Embryonic facial prominence (tissue), 1 donor: ENCODE measurements around the gene TEK.

Source experiments
- DNase-seq: peaks from one replicate; pipeline ENCODE4 v3.0.0-alpha.2; 2016; ENCODE audit errors: extremely low spot score

TEK gene

DNA sequence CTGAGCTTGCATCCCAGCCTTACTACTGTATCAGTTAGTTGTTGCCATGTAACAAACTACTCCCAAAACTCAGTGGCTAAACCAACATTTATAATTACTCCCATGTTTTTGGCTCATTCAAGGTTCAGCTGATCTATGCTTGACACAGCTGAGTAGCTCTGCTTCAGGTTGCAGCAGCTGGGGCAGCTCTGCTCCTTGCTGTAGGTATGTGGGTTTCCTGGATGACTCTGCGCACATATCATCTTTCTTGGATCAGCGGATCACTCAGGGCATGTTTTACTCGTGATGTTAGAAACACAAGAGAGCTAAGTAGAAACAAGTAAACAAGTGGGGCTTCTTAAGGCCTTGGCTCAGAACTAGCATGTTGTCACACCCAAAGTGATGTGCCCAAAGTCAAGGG, 15.1 kb downstream of the TEK start:
- DNase-seq: no peak

DNA sequence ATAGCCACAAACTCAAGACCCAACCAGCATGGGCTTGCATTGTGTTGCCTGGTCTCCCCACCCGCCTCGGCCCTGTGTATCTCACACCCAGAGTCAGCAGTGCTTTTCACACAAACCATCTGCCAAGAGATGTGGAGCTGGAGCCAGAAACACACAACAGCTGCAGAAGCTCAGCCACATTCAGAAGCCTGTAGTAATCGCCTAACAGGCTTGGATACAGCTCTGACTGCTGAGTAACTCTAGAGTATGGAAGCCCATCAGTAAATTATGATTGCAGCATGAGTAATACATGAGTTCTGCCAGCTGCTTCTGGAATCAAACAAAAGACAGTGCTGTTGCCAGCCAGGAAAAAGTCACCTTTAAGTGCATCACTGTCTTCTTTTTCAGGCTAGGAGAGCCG, 16.0 kb downstream of the TEK start:
- no peak for DNase-seq

DNA sequence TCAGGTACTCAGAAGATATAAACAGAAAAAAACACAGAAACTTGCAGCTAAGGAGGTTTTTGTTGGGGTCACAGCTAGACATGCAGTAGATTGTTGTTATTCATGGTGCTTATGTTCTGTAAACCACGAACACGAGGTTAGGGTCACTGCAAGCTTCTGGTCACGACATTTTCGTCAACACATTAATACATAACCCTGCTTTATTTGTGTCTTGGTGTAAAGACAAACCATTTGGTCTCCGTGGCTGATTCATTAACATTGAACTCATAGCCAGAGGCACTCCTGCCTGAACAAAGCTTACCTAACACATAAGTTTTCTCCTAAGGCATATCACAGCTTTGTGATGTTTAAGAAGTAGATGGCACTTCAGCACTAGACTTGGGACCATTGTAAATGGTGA, 16.9 kb downstream of the TEK start:
- no peak for DNase-seq

DNA sequence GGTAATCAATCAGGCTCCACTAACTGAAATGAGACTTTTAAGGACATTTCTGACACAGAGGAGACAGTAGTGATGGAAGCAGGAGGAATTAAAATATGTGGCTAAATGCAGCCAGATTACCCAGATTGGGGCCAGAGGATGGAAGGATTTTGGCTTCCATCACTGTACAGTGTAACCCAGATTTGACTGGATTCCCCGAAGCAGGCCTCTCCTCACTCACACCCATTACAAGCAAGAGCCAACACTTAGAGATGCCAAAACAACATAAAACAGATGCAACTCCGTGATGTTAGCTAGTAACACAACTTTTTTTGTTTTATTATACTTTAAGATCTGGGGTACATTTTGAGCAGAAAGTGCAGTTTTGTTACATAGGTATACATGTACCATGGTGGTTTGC, 17.6 kb downstream of the TEK start:
- DNase-seq: no peak

DNA sequence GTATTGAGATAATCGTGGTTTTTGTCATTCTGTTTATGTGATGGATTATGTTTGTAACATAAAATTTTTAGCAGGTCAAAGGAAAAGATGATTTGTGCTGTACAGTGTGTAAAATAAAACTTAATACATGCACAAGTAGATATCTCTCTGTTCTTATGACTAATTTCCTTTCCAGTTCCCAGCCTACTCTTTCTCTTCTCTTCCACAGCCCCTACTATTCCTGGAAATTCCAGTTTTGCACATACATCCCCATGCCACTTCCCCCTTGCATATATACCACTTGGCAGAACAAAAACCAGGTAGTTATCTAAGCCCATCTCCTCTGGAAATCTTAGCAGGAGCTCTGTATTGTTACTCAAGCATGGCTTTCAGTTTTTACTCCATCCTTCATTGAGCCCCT, 20.2 kb downstream of the TEK start:
- no peak for DNase-seq

DNA sequence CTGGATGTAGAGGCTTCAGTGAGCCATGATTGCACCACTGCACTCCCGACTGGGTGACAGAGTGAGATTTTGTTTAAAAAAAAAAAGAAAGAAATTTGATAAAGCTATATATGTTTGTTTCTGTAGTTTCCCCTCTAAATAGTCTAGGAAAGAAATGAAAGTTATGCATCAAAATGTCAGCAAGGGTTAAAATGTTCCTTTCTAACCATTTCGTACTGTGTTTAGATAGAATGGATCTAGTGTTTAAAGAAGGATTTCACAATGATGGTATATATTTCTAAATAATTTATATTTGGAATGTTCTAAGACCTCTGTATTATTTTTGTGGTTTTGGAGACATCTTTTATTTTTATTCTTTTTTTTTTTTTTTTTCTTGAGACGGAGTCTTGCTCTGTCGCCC, 22.7 kb downstream of the TEK start:
- no peak for DNase-seq

DNA sequence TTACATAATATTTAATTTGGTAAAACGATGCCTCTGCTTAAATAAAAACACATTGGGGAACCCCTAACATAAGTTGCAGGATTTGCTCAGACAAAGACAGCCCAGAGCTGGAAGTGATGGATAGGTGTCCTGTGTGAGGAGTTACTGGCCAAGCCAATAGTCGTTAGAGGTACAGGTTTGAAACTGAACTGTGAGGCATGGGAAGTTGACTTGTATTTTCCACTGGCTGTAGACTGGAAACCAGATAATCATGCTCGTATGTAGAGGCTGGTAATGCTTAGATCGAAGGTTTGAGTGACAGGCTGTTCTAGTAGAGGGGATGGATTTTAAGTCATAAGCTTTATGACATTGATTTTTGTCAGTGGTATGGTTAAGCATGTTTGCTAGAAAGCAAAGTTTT, 24.8 kb downstream of the TEK start:
- DNase-seq: no peak

DNA sequence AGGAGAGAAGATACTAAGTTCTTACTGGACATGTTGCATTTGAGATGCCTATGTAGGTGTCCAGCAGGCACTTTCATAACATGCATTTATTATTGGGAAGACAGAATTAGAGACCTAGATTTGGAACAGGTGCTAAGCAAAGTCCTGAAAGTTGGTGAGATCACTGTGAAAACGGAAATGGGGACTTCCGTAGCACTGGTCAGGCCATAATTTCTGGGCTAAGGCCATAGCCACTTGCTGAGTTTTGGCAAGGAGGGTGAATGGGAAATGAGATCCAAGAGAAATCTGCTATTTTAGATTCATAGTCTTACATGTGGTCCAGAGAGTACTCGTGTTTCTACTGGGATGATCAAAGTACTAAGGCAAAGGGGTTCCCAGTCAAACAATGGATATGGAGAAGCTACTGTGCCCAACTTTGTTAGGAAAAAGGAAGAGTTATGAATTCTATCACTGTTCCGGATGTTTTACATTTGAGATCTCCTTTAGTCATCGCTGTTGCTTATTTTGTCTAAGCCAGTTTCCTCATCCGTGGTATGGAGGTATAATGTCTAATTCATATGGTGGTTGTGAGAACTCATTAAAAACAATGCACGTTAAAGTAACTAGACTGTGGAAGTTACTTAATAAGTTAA, 33.4 kb downstream of the TEK start:
- DNase-seq: no peak

DNA sequence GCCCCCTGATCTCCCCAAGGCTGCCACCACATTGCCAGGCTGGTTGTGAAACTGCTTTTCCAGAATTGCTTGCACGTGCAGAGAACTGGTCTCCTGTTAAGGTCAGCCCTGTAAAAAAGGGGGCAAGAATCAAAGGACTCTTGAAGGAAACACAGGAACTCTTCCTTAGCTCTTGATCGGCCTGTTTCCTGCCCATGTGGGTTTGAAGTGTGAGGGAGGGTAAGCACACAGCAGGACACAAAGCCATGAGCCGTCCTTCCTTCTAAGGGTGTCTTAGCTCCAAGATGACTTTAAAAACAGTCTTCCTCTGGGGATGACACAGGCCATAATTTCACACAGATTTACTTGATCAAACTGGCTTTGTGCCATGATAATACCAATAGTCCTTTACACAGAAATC, 36.1 kb downstream of the TEK start:
- DNase-seq: no peak

DNA sequence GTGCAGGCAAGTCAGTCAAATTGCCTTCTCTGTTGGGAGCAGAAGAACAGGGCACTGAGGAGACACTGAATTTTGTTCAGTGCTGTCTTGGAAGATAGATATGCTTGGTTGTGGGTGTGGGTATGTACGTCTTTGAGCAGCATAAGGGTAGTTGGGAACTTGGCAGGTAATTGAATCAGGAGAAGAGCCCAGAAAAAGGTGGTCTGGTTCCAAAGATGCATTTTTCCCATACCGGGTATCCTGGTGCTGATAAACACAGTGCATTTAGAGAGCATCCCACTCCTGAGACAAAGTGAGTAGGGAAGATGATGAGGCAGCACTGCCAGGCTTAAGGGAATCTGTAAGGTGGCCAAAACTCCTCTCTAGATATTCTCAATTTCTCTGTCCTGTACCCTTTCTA, 40.6 kb downstream of the TEK start:
- no peak for DNase-seq

DNA sequence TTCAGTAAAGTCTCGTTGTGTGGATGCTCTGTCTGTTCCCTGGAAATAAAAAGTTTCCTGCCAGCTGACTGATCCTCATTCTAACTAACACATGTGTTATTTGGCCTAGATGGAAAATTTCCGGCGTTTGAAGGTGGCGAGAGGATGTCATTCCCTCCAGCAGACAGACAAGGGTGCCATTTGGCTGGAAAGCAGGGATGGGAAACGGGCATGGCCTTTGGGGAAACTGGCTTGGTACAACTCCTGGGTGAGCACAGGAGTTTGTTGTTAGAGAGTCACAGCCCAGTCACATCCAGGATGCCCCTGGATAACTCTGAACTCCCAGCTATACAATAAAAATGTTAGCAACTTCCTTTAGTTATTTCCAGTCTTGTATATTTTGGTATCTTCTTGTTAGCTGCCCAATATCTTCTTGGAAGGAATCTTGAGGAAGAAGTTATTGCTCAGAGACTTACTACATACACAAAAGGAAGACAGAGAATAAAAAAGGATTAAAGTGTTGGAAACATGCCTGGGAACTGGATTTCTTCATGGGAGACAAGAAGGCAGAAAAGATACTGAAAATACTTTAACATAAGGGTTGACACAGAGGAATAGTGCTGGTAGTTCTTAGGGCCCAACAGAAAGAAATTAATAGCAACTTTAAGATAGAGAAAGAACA, 41.9 kb downstream of the TEK start:
- DNase-seq: no peak

DNA sequence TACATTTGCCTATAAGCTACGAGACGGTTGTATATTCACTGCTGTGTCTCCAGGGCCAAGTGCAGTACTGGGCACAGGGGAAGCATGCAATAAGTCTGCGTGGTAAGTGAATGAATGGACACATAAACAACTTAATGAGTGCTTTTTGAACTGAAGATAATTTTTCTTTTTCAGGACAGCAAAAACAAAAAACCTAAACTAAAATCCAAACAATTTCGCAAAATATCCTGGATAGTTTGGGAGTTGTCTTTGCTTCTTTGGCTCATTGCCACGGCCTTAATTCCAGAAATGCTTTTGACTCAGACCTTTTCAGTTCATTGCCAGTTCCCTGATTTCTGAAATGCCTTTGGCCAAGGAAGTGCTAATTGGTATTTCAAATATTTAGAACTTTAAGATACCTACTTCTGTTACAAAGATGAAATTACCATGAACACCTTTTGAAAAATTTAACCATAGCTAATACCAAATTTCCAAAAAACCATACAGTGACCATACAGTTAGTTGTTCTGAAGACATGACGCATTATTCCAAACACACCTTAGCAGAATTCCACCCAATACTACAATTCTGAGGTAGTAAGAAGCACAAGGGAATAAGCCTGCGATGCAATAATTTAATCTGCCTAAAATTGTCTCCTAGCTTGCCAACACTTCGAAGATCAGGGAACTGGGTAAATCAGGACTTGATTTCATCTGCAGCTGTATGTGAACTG, 42.8 kb downstream of the TEK start:
- no peak for DNase-seq

DNA sequence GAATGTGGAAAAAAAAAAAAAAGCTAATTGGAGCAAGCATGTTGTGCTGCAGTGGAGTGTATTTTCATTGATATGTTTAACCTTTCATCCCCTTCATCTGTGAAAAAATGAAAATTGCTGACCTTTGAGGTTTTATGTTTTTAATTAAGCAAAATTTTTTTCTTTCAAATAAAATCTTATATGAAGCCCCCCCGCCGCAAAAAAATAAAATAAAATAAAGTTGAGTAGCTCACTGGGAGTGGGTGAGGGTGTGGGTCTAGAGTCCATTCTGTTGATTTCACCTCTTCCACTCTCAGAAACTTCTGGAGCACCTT, 43.3 kb downstream of the TEK start:
- DNase-seq: no peak

DNA sequence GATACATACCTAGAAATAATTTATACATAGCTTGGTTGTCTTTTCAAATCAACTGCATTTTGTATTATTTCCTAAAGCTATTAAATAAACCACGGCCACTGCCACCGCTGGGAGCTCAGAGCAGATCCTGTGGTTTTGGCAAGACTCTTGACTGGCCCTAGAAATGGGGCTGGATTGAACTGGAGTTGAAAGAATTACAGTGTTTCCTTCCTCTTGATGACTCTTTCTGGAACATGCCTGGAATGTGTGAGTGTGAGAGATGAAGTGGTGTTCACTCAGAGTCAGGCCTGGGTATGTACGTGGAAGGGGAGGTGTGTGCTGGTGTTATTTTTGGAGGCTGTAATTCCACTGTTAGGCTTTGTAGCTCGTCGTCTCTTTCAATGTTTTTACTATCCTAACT, 45.9 kb downstream of the TEK start:
- DNase-seq: no peak

DNA sequence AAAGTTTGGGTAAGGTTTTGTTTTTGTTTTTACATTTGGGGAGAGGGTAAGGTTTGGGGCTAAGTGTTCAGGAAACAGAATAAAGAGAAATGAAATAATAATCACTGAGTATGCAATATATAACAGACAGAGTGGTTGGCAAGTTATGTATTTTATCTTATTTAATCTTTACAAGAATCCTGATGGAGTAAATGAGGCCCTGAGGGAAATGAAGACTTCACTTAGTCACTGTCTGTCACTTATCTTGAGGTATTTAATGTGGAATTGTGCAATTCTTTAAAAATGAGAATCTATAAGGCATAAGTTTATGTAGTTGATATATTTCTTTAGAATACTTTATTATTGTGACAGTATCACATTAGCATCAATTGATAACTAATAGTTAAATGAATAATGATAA, 48.1 kb downstream of the TEK start:
- no peak for DNase-seq

DNA sequence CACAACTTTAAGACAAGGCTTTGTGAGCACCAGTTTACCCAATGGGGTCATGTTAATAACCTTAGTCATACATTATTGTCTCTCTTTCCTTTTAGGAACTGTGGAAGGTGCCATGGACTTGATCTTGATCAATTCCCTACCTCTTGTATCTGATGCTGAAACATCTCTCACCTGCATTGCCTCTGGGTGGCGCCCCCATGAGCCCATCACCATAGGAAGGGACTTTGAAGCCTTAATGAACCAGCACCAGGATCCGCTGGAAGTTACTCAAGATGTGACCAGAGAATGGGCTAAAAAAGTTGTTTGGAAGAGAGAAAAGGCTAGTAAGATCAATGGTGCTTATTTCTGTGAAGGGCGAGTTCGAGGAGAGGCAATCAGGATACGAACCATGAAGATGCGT, 48.7 kb downstream of the TEK start:
- no peak for DNase-seq

DNA sequence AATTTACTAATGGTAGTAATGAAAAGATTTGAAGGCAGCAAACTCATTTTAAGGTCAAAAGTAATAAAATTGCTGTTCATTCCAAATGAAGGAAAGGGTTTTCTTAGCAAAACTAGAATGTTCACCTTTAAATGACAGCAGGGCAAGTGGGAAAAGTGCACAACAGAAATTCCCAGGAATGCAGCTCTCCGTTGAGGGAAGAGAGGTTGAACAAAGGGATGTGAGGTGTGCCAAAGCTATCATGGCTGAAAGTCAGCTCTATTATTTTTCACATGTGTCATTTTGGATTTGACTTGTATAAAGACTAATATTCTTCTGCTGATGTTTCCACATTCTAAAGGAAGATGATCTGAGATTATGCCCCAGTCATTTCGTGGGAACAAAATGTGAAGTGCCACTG, 51.6 kb downstream of the TEK start:
- DNase-seq: no peak

DNA sequence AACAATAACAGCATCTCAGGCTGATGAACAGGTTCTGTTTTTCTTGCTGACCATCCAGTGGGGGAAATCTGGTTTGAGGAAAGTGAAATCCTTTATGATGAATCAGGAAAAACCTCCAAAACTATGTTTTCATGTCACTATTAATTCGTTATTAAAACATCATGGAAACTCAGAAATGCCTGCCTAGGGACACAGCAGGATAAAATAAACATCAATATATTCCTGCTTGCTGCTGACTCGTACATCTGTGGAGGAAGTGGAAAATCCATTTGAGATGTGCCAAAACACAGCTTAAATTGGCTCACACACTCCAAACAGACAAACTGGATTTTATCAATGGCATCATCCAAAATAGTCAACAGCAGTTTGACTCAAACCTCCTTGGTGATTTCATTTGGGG, 53.0 kb downstream of the TEK start:
- peak; percentile 11 for DNase-seq

DNA sequence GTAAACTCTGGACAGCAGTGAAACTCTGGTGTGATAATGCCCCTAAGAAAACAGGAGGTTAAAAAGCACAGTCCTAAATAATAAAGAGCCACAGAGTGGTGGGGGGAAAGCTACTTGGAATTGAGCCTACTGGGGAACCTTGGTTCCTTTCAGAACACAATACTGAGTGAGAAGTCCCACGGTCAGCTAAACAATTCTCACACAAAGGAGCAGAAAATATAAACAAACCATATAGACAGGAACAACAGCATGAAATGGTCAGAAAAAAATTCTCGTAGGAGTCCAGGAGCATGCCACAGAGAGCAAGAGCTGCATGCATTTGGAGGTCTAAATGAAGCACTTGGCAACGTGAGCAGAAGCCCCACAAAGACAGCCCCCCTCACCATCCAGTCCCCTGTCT, 56.0 kb downstream of the TEK start:
- no peak for DNase-seq

DNA sequence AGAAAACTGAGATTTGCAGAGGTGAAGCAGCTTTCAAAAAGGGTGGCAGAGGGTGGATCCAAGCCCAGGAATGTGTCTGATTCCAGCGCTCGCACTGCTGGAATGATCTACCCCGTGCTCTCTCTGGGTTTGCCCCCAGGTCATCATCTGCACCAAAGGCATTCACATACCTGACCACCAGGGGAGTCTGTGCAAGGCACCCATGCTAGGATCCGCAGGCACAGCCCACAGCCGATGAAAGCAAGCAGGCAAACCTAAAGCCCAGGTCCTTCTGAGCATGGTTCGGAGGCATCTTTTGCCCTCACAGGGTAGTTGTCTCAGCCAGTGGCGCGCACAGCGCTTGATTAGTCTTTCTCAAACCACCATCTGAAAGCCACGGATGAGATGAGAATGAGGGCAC, 56.6 kb downstream of the TEK start:
- no peak for DNase-seq

DNA sequence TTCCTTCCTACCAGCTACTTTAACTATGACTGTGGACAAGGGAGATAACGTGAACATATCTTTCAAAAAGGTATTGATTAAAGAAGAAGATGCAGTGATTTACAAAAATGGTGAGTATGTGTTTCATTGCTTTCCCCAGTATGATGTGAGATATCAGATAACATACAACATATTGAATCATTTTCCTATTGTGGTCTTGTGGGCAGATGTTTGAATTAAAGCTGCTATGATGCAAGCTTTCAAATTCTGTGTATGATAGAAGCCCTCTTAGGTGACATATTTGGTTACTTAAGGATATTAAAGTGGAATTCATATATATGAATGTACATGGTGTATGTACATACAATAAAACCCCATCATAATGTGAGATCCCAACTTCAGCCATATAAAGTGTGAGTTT, 59.5 kb downstream of the TEK start:
- DNase-seq: no peak

DNA sequence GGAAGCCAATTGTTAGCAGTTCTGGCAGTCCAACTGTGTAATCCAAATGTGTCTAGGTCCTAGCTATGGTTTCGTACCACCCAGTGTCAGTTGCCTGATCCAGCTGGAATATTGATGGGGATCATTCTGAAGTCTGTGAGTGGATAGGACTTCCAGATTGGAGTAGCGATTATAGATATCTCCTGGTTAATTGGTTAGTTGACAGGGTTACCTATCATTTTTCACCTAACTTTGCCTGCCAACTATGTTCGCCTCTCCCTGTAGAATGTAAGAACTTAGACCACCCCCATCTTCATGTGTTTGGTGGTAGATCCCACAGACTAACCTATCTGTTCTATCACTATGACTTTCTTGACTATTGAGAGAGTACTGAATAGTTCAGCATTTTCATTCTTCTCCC, 59.9 kb downstream of the TEK start:
- DNase-seq: no peak

DNA sequence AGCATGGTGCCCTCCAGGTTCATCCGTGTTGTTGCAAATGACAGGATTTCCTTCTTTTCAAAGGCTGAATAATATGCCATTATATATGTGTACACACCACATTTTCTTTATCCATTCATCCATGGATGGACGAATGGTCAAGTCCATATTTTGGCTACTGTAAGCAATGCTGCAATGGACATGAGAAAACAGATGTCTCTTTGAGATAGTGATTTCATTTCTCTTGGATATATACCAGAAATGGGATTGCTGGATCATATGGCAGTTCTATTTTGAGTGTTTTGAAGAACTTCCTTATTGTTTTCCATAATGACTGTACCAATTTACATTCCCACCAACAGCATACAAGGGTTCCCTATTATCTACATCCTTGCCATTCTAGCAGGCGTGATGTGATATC, 67.9 kb downstream of the TEK start:
- no peak for DNase-seq
